Trophoblast cell (in vitro differentiated cells and primary cell): ENCODE results near the gene MPP2.

Source experiments
- DNase-seq, 2 donors: peaks; one replicate each; pipeline ENCODE4 v3.0.0-alpha.2; 2016
- H2AFZ ChIP-seq: 2 replicates; pipeline ENCODE4 v1.6.1; 2013; ENCODE audit warnings: low read length, moderate library complexity, mild to moderate bottlenecking; ENCODE audit not compliant: insufficient read depth, poor library complexity
- H2AK5ac ChIP-seq: 2 replicates; pipeline ENCODE4 v1.6.1; 2013; ENCODE audit warnings: mild to moderate bottlenecking, low read length
- H2BK120ac ChIP-seq: 2 replicates; pipeline ENCODE4 v1.6.1; 2013; ENCODE audit warnings: low read length, mild to moderate bottlenecking, moderate library complexity; ENCODE audit not compliant: insufficient read depth, poor library complexity
- H2BK12ac ChIP-seq: 2 replicates; pipeline ENCODE4 v1.6.1; 2013; ENCODE audit warnings: mild to moderate bottlenecking, low read length, moderate library complexity
- H2BK5ac ChIP-seq: 2 replicates; pipeline ENCODE4 v1.6.1; 2013; ENCODE audit warnings: low read length, low read depth, moderate library complexity, mild to moderate bottlenecking; ENCODE audit not compliant: poor library complexity
- H3K14ac ChIP-seq: 2 replicates; pipeline ENCODE4 v1.6.1; 2013; ENCODE audit warnings: mild to moderate bottlenecking, low read length
- H3K18ac ChIP-seq: 2 replicates; pipeline ENCODE4 v1.6.1; 2013; ENCODE audit warnings: mild to moderate bottlenecking, low read length
- H3K23ac ChIP-seq: 2 replicates; pipeline ENCODE4 v1.6.1; 2013; ENCODE audit warnings: low read length
- H3K27ac ChIP-seq: 2 replicates; pipeline ENCODE4 v1.5.1; 2013; ENCODE audit warnings: low read depth, mild to moderate bottlenecking, inconsistent platforms, low read length, moderate library complexity
- H3K27me3 ChIP-seq: 2 replicates; pipeline ENCODE4 v1.6.1; 2013; ENCODE audit warnings: inconsistent platforms, mild to moderate bottlenecking, low read length, moderate library complexity; ENCODE audit not compliant: insufficient read depth
- H3K36me3 ChIP-seq, 2 experiments: 1 replicate in 1 of 2; 2 replicates in 1 of 2; pipeline ENCODE4 v1.6.1; 2013; ENCODE audit warnings: low read length in 2 of 2, mild to moderate bottlenecking in 2 of 2, moderate library complexity in 1 of 2; ENCODE audit not compliant: insufficient read depth in 2 of 2, control insufficient read depth in 1 of 2
- H3K4ac ChIP-seq: 2 replicates; pipeline ENCODE4 v1.6.1; 2013; ENCODE audit warnings: low read depth, mild to moderate bottlenecking, low read length, moderate library complexity
- H3K4me1 ChIP-seq, 2 experiments: 1 replicate in 1 of 2; 2 replicates in 1 of 2; pipeline ENCODE4 v1.6.1; 2013; ENCODE audit warnings: low read length in 2 of 2, mild to moderate bottlenecking in 2 of 2, moderate library complexity in 1 of 2; ENCODE audit not compliant: insufficient read depth in 2 of 2, control insufficient read depth in 1 of 2
- H3K4me2 ChIP-seq: 2 replicates; pipeline ENCODE4 v1.6.1; 2013; ENCODE audit warnings: inconsistent platforms, mild to moderate bottlenecking, low read length, moderate library complexity
- H3K4me3 ChIP-seq: 2 replicates; pipeline ENCODE4 v1.5.1; 2013; ENCODE audit warnings: mild to moderate bottlenecking, low read depth, low read length, inconsistent platforms
- H3K79me1 ChIP-seq: one replicate; pipeline ENCODE4 v1.6.1; 2013; ENCODE audit warnings: low read length
- H3K79me2 ChIP-seq: 2 replicates; pipeline ENCODE4 v1.6.1; 2013; ENCODE audit warnings: low read length, mild to moderate bottlenecking; ENCODE audit not compliant: control insufficient read depth, insufficient read depth, poor library complexity
- H3K9ac ChIP-seq: 2 replicates; pipeline ENCODE4 v1.6.1; 2013; ENCODE audit warnings: mild to moderate bottlenecking, low read length
- H3K9me3 ChIP-seq: 2 replicates; pipeline ENCODE4 v1.6.1; 2013; ENCODE audit warnings: low read depth, mild to moderate bottlenecking, control low read depth, inconsistent platforms, low read length; ENCODE audit not compliant: insufficient read depth
- H4K12ac ChIP-seq: 2 replicates; pipeline ENCODE4 v1.6.1; 2013; ENCODE audit warnings: low read depth, mild to moderate bottlenecking, low read length, moderate library complexity
- H4K8ac ChIP-seq: 2 replicates; pipeline ENCODE4 v1.6.1; 2013; ENCODE audit warnings: low read depth, mild to moderate bottlenecking, low read length, moderate library complexity
- H4K91ac ChIP-seq: one replicate; pipeline ENCODE4 v1.6.1; 2013; ENCODE audit warnings: low read depth, mild to moderate bottlenecking, low read length, moderate library complexity
- WGBS: extraction: QIAGEN DNeasy Blood & Tissue Kit; methylation state at CpG from one replicate; pipeline ENCODE4 v1.1.7; 2013; ENCODE audit warnings: missing lambda C conversion rate; ENCODE audit not compliant: insufficient read length, insufficient coverage; ENCODE audit errors: extremely low coverage; 5-methylcytosine and 5-hydroxymethylcytosine counted together

Gene MPP2

GRCh38 chr17:43916385-43916784 is 9.0 kb upstream of the MPP2 start:
- H4K8ac ChIP-seq: no peak overlapping the region
- no peak overlapping the region for H3K18ac ChIP-seq
- no CpG with 5 or more reads among the region's 4 CpGs for WGBS
- no peak overlapping the region for H3K23ac ChIP-seq
- no peak overlapping the region for H2BK12ac ChIP-seq
- H3K79me1 ChIP-seq: no peaks in the 10 kb centered on the region
- no peak for DNase-seq
- no peak overlapping the region for H3K9ac ChIP-seq
- H3K4me2 ChIP-seq: no peak overlapping the region
- H3K79me2 ChIP-seq: no peaks in the 10 kb centered on the region
- no peak overlapping the region for H3K14ac ChIP-seq
- no peak overlapping the region for H3K27ac ChIP-seq
- H3K27me3 ChIP-seq: no peaks in the 10 kb centered on the region
- no peak overlapping the region for H3K4me3 ChIP-seq
- no peaks in the 10 kb centered on the region for H3K4me1 ChIP-seq
- H4K91ac ChIP-seq: no peak overlapping the region
- H2AFZ ChIP-seq: no peak overlapping the region
- no peak overlapping the region for H2BK120ac ChIP-seq
- no peak overlapping the region for H3K4ac ChIP-seq
- H3K36me3 ChIP-seq: no peaks in the 10 kb centered on the region
- H2AK5ac ChIP-seq: no peak overlapping the region
- H3K9me3 ChIP-seq: peaks cover 10% of the 10 kb centered on the region
- no peak overlapping the region for H2BK5ac ChIP-seq
- H4K12ac ChIP-seq: no peak overlapping the region

DNA sequence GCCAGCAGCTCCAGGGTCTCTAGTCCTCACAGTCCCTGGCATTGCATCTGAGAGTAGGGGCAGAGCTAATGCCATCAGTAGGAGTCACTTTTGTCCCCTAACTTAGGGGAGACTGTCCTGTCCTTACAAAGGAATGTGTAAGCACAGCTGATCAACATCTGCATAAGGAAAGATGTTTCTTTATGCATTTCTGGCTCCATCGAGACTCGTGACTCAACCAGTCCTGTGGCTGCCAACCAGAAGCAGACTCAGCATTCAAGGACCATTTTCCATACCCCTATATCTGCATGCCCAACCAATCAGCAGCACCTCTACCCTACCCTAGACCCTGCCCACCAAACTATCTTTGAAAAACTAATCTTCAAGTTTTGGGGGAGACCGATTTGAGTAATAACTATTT is 8.2 kb upstream of the MPP2 start:
- H3K4me3 ChIP-seq: no peak overlapping the region
- no peak overlapping the region for H4K12ac ChIP-seq
- no peak overlapping the region for H3K9ac ChIP-seq
- no peaks in the 10 kb centered on the region for H3K36me3 ChIP-seq
- no peak for DNase-seq
- H3K9me3 ChIP-seq: peaks cover 11% of the 10 kb centered on the region
- no peak overlapping the region for H2AK5ac ChIP-seq
- no peak overlapping the region for H4K8ac ChIP-seq
- no peak overlapping the region for H2BK120ac ChIP-seq
- no peak overlapping the region for H3K4ac ChIP-seq
- no CpG with 5 or more reads among the region's 3 CpGs for WGBS
- no peak overlapping the region for H4K91ac ChIP-seq
- no peak overlapping the region for H3K23ac ChIP-seq
- no peak overlapping the region for H3K4me2 ChIP-seq
- H2BK5ac ChIP-seq: no peak overlapping the region
- H2BK12ac ChIP-seq: no peak overlapping the region
- no peaks in the 10 kb centered on the region for H3K4me1 ChIP-seq
- H3K14ac ChIP-seq: no peak overlapping the region
- no peaks in the 10 kb centered on the region for H3K79me1 ChIP-seq
- no peak overlapping the region for H3K18ac ChIP-seq
- no peak overlapping the region for H3K27ac ChIP-seq
- H3K27me3 ChIP-seq: no peaks in the 10 kb centered on the region
- no peaks in the 10 kb centered on the region for H3K79me2 ChIP-seq
- H2AFZ ChIP-seq: no peak overlapping the region

- Histone ChIP-seq H3K4ac (no peak overlapping the region), H3K18ac (no peak overlapping the region), H2BK5ac (no peak overlapping the region), H3K27ac (no peak overlapping the region), H3K14ac (no peak overlapping the region), H2BK12ac (no peak overlapping the region), H2BK120ac (no peak overlapping the region), H3K4me3 (no peak overlapping the region), H3K4me1 (no peaks in the 10 kb centered on the region), H3K9me3 (peaks cover 11% of the 10 kb centered on the region), H3K27me3 (no peaks in the 10 kb centered on the region), H3K36me3 (no peaks in the 10 kb centered on the region), H2AFZ (no peak overlapping the region), H4K8ac (no peak overlapping the region), H3K4me2 (no peak overlapping the region), H2AK5ac (no peak overlapping the region), H3K9ac (no peak overlapping the region), H3K23ac (no peak overlapping the region), H4K91ac (no peak overlapping the region), H3K79me1 (no peaks in the 10 kb centered on the region), H4K12ac (no peak overlapping the region), H3K79me2 (no peaks in the 10 kb centered on the region)
- no peak for DNase-seq
- no CpG with 5 or more reads among the region's 2 CpGs for WGBS
Observed at GRCh38 chr17:43914451-43914850, 7.1 kb upstream of the MPP2 start.

- WGBS: no CpG with 5 or more reads among the region's 6 CpGs
- Histone ChIP-seq H4K12ac (no peak overlapping the region), H3K4me3 (no peak overlapping the region)
Observed at GRCh38 chr17:43913584-43913983, 6.2 kb upstream of the MPP2 start.

More at GRCh38 chr17:43913584-43913983, 6.2 kb upstream of the MPP2 start:
- Histone ChIP-seq H3K27me3 (no peaks in the 10 kb centered on the region), H2BK120ac (no peak overlapping the region), H2BK5ac (no peak overlapping the region), H3K18ac (no peak overlapping the region), H2AK5ac (no peak overlapping the region), H3K79me2 (no peaks in the 10 kb centered on the region), H3K9ac (no peak overlapping the region), H2AFZ (no peak overlapping the region), H3K4me2 (no peak overlapping the region), H3K9me3 (peaks cover 11% of the 10 kb centered on the region), H2BK12ac (no peak overlapping the region), H3K79me1 (no peaks in the 10 kb centered on the region), H4K91ac (no peak overlapping the region), H3K14ac (no peak overlapping the region), H4K8ac (no peak overlapping the region), H3K4ac (no peak overlapping the region), H3K27ac (no peak overlapping the region), H3K23ac (no peak overlapping the region), H3K36me3 (no peaks in the 10 kb centered on the region), H3K4me1 (no peaks in the 10 kb centered on the region)
- DNase-seq: no peak
